ENCODE measurements around the gene FBXO48.
"Not testable (repeated sequence)": the region's sequence is repeated elsewhere in the genome, so short reads cannot be mapped to it uniquely, and the experiment has no call there.

GRCh38 chr2:68446425-68446824, 20.7 kb downstream of the FBXO48 start:
- not testable (repeated sequence) for TF ChIP-seq CTCF, POLR2A (IDR thresholded peaks at IDR 0.05)
